Urothelium cell line (cell line): Measurements from ENCODE around the gene MXI1.
A peak's percentile ranks its signal among the peaks of the same experiment; 100 is the strongest.
"Not testable (repeated sequence)": the region's sequence is repeated elsewhere in the genome, so short reads cannot be mapped to it uniquely, and the experiment has no call there.

Experiments used
- DNase-seq: peaks from one replicate; pipeline ENCODE4 v3.0.0; 2011; ENCODE audit warnings: low spot score, mixed read lengths
- FAIRE-seq: peaks from 2 replicates; lab custom pipeline; 2011; peaks lifted over from hg19 to GRCh38; lab: Jason Lieb, UNC

MXI1 gene

DNA sequence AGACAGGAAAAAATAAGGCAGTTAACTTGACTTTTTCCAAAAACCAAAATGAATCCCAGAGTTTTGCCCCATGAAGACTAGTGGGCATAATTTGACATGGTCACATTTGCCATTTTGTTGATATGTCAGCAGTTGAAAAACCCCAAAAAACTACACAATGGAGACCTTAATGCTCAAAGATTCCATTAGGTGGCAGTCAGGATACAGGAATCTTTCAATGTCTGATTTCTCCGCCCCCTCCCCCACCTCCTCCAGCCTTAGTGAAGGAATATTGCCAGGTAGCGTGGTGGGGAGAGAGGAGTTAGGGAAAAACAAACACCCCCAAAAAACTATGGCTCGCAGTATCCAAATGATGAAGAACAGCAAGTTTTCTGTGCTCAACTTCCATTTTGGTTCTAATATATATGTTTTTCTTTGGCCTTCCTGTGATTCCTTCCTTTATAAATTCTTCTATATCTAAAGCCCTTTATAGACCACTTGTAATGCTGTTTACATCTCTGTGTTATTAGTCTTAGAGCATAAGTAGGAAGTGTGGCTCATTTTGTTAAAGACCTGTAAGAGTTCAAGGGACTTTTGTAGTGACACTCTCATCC lies 104.0 kb downstream of the MXI1 start:
- DNase-seq (peak; percentile 56), FAIRE-seq (no peak)

DNA sequence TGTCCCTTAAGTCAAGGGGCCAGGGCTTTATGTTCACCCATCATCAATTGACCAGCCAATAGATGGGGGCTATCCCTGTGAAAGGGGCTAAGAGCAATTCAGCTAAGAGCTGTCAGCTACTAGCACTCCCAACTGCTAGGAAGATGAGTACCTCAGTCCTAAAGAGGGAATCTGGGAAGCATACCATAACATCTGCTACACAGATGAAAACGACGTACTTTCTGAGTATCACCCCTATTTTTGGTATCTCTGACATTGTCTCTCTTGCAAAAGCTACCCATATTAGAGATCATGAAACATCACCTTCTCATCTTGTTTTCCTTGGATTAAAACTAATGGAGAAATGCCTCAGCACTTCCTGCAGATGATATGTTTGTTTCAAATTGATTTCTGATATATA lies 104.8 kb downstream of the MXI1 start:
- FAIRE-seq (peak; percentile 5), DNase-seq (no peak)

DNA sequence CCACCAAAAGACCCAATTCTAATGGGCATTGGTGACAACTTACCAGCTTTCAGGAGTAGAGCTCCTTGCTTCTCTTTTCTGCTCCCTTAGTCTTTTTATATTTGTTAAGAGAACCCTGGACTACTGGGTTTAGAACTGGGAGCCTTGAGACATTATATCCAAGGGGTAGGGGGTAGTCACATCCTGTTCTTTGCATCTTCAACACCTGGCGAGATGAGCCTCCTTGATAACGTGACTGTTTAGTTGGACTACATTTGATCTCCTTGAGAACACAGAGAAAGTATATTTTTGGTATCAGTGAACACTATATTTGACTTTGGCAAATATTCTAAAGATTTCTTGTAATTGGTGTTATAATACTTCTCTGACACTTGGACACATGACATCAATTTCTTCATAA lies 106.3 kb downstream of the MXI1 start:
- FAIRE-seq, result no peak
- DNase-seq, result no peak

DNA sequence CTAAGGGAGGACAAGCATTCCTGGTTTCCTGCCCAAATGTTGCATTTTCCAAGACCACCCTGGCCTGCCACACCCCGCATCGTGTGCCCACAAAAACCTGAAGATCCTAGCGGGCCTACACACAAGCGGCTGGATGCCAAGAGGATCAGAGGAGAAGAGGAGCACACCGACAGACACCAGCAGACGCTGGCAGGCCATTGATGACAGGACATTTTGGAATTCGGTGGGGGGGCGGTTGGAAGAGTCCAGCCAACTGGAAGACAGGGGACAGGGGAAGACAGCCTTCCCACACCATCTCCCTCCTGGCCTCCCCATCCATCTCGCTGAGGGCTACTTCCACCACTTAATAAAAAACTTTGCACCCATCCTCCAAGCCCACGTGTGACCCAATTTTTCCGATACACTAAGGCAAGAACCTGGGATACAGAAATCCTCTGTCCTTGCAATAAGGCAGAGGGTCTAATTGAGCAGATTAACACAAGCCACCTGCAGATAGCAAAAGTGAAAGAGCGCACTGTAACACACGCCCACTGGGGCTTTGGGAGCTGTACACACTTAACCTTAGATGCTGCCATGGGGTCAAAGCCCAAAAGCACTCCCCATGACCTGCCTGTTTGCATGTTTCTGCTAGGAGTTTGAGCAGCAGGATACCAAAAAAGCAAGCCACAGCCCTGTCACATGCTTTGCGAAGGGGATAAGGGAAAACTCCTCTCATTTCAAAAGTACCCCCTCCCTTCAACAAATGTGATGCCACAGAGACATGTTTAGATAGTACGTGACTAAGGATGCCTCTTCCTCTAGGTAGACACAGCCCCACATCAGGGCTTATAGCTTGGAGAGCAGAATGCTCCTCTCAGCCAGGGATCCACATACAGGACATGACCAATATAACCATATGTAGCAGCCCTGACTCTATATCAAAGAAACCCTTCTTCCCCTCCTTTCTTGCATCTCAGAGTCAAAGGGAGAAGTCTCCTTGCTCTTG lies 110.8 kb downstream of the MXI1 start:
- no peak for DNase-seq
- FAIRE-seq, result no peak

DNA sequence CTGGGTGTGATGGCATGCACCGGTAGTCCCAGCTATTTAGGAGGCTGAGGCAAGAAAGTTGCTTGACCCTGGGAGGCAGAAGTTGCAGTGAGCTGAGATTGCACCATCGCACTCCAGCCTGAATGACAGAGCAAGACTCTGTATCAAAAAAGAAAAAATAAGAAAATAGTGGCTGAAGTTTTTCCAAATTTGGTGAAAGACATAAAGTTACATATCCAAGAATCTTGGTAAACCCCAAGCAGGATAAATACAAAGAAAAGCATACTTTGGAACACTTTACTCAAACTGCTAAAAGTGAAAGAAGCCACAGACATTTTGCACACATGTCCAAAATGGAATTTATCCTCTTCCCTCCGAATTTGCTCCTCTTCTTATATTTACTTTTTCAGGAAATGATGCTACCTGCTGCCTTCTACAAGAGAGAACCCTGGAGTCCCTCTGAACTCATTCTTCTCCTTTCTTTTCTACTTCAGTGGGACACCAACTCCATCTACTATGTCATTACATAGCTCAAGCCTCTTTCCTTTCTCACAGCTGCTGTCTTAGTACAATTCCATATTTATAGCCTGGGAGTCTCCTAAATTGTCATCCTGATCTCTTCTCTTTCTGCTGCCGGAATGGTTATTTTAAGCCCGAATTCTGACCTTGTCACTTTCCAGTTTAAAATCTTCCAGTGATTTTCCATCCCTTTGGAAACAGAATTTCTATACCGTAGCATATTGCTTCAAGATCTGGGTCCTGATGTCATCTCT lies 114.6 kb downstream of the MXI1 start:
- DNase-seq (no peak), FAIRE-seq (no peak)

DNA sequence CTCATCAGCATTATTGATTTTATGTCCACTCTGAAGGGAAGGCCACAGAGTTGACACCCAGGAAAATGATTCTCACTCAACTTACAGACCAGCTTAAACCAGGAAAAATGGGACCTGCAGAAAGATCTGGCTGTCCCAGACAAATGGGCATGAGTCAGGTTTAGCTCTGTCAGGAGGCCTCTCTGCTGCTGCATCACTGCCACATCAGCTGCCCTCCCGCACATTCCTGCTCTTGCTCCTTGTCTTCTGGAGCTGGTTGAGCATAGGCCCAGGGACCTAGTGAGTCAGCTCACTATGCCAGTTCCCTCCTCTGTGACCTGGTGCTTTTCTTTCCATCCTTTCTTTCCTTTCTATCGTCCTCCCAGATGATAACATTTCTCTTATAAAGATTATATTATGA lies 116.1 kb downstream of the MXI1 start:
- peak; percentile 80 for DNase-seq
- FAIRE-seq, result peak; percentile 84

DNA sequence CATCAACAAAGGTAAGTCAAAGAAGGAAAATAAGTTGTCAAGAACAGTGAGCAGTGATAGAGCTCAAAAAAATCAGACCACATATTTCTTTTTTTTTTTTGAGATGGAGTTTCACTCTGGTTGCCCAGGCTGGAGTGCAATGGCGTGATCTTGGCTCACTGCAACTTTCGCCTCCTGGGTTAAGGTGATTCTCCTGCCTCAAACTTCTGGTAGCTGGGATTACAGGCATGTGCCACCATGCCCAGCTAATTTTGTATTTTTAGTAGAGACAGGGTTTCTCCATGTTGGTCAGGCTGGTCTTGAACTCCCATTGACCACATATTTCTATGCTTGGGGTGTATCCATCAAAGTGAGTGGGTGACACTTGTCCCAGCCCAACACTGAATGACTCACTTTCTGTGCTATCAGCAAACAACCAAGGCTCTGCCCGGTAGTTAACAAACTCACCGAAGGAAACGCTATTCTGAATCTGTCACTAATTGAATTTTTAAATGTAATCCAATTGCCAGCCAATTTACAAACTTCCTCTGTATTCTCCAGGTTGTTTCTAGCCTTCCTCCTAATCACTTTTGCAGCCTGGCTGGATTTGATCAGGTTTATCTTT lies 116.9 kb downstream of the MXI1 start:
- no peak for DNase-seq
- no peak for FAIRE-seq

DNA sequence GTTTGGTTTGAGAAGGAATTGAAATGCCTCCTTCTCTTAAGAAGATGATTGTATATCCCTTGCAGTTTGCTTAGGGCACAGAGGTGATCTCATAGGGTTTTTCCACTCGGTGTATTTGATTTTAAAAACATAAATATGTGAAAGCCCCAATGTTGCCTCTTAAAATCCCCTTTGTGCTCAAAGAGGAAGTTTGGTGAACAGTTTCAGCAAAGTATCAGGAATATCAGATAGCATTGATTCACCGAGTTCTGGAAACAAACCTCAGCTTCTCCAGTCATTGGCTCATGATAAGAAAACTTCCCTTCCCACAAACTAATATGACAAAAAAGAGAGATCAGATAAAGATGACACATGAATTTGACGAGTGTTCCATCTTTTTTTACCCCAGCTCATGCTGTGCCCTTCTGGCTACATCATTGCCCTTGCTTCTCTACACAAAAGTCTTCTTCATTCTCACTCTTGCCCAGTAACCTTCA lies 117.4 kb downstream of the MXI1 start:
- no peak for FAIRE-seq
- DNase-seq, result no peak

DNA sequence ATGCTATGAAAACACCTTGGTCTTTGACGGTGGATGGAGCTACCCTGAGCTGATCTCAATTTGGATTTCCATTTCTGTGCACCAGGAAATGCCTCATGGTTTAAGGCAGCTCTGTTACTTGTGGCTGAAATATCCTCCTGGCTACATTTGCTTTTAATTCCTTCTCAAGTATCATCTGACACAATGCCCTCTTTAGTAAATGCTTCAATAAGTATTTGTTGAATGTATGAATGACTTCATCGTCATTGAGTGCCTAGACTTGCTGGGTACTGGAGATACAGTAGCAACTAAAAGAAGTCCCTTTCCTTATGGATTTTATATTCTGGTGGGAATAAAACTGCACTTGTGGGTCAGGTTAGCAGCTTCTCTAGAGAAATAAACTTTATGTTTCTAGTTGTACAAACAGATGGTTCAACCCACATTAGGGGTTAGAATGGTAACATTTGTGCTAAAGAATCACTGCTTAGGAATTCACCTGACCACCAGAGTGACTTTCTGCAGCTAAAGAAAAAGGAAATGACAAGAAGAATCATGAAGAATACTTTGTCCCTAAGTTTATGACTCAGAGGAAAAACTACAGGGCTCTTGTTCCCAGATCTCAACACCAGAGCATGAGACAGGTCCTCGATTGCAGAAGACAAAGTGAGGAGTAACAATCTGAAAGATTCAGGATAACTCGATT lies 119.1 kb downstream of the MXI1 start:
- FAIRE-seq (peak; percentile 67), DNase-seq (peak; percentile 70)

DNA sequence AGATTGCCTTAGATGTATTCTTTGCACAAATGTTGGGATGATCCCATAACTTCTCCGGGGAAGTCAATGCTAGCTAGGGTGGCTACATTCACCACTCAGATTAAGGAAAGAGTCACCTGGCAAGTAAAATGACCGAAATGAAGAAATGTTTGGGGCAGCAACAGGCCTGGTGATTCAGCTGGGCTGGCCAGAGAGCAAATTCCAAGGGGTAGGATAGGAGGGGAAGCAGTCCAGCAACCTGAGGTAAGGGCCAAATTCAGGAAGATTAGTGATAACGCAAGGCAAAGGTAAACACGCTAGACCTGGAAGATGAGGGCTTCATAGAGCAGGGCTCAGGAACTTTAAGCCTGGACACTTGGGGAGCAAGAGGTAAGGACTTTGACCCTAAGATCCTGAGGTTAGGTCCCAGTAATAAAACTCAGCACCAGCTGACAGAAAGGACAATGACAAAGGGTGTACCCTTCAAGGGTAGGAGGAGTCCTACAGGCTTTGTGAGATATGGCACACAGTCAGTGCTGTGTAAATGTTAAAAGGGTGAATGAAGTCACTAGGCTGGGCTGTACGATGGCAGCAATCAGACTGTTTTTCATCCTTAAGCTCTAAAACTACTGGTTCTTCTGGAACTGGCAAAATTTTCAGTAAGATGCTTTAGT lies 120.0 kb downstream of the MXI1 start:
- FAIRE-seq, result peak; percentile 69
- DNase-seq, result no peak

DNA sequence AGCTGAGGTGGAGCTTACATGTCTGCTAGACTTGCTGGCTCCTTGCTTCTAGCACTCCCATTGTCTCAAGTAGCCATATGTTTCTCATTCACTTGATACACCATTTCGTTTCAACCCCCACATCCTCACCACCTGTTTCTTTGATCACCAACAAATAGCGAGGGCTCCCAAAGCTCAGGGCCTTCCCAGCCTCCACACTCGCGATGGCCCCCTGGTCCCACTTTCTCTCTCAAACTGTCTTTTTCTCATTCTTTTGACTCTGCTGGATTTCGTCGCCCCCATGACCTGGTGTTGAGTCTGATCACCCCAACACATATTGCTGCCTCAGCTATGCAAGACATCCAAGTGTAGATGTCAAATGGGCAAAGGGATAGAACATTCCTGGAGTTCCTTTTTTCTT lies 123.3 kb downstream of the MXI1 start:
- no peak for FAIRE-seq

DNA sequence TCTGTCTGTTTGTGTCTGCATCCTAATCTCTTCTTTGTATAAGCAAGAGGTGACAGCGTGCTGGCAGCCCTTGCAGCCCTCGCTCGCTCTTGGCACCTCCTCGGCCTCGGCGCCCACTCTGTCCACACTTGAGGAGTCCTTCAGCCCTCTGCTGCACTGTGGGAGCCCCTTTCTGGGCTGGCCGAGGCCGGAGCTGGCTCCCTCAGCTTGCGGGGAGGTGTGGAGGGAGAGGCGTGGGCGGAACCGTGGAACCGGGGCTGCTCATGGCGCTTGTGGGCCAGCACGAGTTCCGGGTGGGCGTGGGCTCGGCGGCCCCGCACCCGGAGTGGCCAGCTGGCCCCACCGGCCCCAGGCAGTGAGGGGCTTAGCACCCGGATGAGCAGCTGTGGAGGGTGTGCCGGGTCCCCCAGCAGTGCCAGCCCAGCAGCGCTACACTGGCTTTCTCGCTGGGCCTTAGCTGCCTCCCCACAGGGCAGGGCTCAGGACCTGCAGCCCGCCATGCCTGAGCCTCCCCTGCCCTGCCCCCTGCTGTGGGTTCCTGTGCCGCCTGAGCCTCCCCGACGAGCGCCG lies 123.9 kb downstream of the MXI1 start:
- DNase-seq, FAIRE-seq: not testable (repeated sequence)

More for the DNA sequence above, 123.3 kb downstream of the MXI1 start:
- no peak for DNase-seq

DNA sequence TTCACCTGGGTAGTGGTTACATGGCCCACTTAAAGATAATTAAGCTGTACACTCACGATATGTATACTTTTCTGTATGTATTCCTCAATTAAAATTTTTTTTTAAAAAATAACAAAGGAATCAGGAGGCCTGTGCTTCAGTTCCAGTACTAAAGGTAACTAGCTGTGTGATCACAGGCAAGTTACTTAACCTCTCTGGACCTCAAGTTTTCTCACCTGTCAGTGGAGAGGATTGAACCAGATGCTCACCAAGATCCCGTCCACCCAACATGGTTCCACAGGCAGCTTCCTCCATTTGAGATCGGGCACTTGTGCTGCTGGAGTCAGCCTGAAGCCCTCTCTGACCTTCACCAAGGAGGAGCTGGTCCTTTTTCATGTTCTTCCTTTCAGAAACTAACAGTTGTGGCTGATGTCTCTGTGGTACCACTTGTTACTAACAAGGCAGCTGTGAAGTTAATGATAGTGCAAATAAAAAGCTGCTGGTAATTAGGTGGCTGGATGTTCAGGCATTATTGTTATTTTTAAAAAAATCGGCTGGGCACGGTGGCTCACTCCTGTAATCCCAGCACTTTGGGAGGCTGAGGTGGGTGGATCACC lies 126.8 kb downstream of the MXI1 start:
- FAIRE-seq (no peak), DNase-seq (no peak)

DNA sequence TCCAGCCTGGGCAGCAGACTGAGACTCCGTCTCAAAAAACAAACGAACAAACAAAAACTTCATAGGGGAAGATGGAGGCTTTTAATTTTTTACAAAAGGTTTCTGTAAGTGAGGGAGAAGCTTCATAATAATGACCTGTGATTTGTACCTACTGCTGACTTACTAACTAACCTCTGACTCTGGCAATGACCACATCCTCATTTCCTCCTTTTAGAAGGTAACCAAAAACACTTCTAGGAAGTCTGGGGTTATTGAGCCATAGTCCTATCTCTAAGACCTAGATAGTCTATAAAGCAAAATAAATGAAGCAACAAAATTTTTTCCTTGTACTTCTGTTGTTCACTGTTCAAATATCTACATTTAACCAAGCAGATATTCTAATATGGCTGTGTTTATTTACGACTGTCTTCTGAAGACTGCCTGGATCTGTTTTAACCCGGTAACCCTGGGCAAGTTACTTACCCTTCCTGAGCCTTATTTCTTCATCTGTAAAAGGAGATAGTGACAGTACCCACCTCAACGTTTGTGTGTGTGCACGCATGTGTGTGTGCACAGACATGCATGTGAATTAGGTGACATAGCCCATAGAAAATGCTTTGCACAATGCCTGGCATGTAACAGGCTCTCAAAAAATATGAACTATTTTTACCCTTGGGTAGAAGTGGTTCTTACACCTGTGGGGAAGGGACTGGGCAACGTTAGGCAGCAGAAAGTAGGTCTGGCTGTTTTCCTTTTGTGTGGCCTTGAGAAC lies 128.1 kb downstream of the MXI1 start:
- FAIRE-seq (peak; percentile 32), DNase-seq (no peak)

DNA sequence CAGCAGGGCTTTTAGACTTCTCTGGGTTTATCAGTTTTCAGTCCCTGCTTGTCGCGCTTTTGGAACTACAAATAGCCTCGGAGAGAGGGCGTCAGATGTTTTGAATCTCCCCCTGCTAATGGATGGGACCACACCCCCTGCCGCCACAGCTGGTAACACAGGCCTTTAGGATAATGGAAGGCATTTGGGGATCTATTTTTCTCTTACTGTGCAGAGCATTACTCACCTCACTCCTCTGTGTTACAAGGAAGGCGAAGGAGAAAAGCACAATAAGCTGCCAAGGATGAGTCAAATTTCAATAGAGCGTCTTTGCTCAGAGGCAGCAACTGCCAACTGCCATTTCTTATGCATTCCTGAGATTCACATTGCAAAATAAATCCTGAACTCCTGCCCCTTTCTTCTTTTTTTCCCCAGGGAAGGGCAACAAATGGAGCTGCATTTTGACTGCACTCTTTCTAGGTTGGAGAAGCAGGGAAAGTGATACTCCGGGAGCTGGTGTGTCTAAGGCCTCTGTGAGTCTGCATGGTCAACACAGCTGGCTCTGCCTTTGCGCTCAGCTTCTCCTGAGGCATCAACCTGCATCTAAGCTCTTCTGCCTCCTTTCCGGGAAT lies 128.8 kb downstream of the MXI1 start:
- DNase-seq, result peak; percentile 82
- no peak for FAIRE-seq
